Esophagus muscularis mucosa (tissue), 4 donors: Measurements from ENCODE around the gene ADCY10. TPM values are rescaled to one million over a fixed set of nuclear protein-coding genes. Genes with fewer than 3 reads are reported as not detected.
"Not testable (repeated sequence)": the region's sequence is repeated elsewhere in the genome, so short reads cannot be mapped to it uniquely, and the experiment has no call there.

Experiments
- DNase-seq: peaks from one replicate; pipeline ENCODE4 v3.0.0-alpha.2; 2017; ENCODE audit errors: extremely low spot score
- H3K27ac ChIP-seq, 4 donors: fragments of 200-600 bp; sonication (generic); replicated peaks in 1 of 4; 1 replicate in 3 of 4; 2 replicates in 1 of 4; pipeline ENCODE4 v1.5.1; 2016 to 2019; ENCODE audit warnings: mild to moderate bottlenecking in 1 of 4
- H3K27me3 ChIP-seq, 4 donors: fragments of 200-600 bp; sonication (generic); one replicate each; pipeline versions ENCODE4 v1.5.1 to v1.6.0; 2016 to 2019
- H3K36me3 ChIP-seq, 4 donors: fragments of 200-600 bp; sonication (generic); one replicate each; pipeline ENCODE4 v1.5.1; 2016 to 2019
- H3K4me1 ChIP-seq, 4 donors: fragments of 200-600 bp; sonication (generic); one replicate each; pipeline ENCODE4 v1.5.1; 2016 to 2019
- H3K4me3 ChIP-seq, 4 donors: fragments of 200-600 bp; sonication (generic); 1 replicate in 2 of 4; 2 replicates in 2 of 4; pipeline ENCODE4 v1.5.1; 2016 to 2019; ENCODE audit warnings: mild to moderate bottlenecking in 4 of 4, moderate library complexity in 1 of 4
- H3K9me3 ChIP-seq, 4 donors: fragments of 200-600 bp; sonication (generic); 1 replicate in 3 of 4; 2 replicates in 1 of 4; pipeline ENCODE4 v1.5.1; 2016 to 2019
- EP300 ChIP-seq: sonication (generic); formaldehyde crosslinking; IDR thresholded peaks from one replicate; pipeline ENCODE4 v1.6.1; 2017; ENCODE audit warnings: antibody characterized with exemption
- POLR2A ChIP-seq: fragments of 450-650 bp; IDR thresholded peaks from one replicate; pipeline ENCODE4 v1.6.1; 2017; ENCODE audit warnings: antibody characterized with exemption, moderate library complexity, mild to moderate bottlenecking, low read depth
- POLR2AphosphoS5 ChIP-seq, 2 donors: sonication (generic); formaldehyde crosslinking; IDR thresholded peaks; one replicate each; pipeline ENCODE4 v1.6.1; 2017; ENCODE audit warnings: antibody characterized with exemption in 2 of 2
- WGBS: methylation state at CpG from one replicate; pipeline ENCODE4 v1.1.5; 2018; 5-methylcytosine and 5-hydroxymethylcytosine counted together
- intact Hi-C: fragments of 100-400 bp; cut with DNase I; formaldehyde crosslinking; loops from one replicate; pipeline ENCODE4 v1.15.1; 2023
- total RNA-seq, 4 donors: library from RNA; depleted of rRNA; stranded (reverse); fragments of >200 nt; gene quantifications; one replicate each; pipeline versions ENCODE4 v1.1.0 to v1.2.1, GENCODE V29; 2016
- TF ChIP-seq, protein P1 (sequence below), 3 experiments: fragments of 200-600 bp in 2 of 3; fragments of 450-650 bp in 1 of 3; sonication (generic) in 2 of 3; IDR thresholded peaks; one replicate each; pipeline ENCODE4 v1.5.1; 2017 to 2019; ENCODE audit warnings: antibody characterized with exemption in 3 of 3, mild to moderate bottlenecking in 2 of 3, moderate library complexity in 1 of 3

The ADCY10 gene
- total RNA-seq, 4 donors from 2014 or later = under 0.01 to 0.29 (median 0.21) TPM

DNA sequence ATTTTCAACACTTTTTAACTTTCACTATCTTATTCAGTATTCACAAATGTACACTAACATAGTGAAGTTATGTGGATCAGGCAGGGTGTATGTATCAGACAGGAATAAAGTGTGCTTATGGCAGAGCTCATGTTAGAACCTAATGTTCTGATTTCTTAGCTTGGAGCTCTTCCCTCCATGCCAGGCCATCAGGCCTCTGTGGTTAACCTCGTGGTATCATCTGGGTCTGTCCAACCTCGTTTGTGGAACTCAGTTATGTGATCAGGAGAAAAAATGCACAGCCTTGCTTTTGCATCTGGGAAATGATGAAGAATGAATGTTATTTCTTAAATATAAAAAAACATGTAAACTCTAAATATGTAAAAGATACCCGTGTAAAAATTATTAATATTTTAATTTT, 105.2 kb downstream of the ADCY10 start:
- 58% methylated on average over 3 of the region's 3 CpGs for WGBS
- intact Hi-C loops = no loop called here
- Histone ChIP-seq H3K27me3 (no peaks in the 10 kb centered on the region), H3K36me3 (no peaks in the 10 kb centered on the region), H3K9me3 (peaks cover 0 to 6% (median 0%) of the 10 kb centered on the region in 4 donors), H3K4me3 (no peak overlapping the region), H3K27ac (no peak overlapping the region), H3K4me1 (peaks cover 0 to 5% (median 1%) of the 10 kb centered on the region in 4 donors)
- DNase-seq = no peak
- TF ChIP-seq POLR2A (no peak), POLR2AphosphoS5 (IDR thresholded peaks at IDR 0.05) (no peak), EP300 (no peak)
- TF ChIP-seq, protein P1, sequence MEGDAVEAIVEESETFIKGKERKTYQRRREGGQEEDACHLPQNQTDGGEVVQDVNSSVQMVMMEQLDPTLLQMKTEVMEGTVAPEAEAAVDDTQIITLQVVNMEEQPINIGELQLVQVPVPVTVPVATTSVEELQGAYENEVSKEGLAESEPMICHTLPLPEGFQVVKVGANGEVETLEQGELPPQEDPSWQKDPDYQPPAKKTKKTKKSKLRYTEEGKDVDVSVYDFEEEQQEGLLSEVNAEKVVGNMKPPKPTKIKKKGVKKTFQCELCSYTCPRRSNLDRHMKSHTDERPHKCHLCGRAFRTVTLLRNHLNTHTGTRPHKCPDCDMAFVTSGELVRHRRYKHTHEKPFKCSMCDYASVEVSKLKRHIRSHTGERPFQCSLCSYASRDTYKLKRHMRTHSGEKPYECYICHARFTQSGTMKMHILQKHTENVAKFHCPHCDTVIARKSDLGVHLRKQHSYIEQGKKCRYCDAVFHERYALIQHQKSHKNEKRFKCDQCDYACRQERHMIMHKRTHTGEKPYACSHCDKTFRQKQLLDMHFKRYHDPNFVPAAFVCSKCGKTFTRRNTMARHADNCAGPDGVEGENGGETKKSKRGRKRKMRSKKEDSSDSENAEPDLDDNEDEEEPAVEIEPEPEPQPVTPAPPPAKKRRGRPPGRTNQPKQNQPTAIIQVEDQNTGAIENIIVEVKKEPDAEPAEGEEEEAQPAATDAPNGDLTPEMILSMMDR (IDR thresholded peaks at IDR 0.05) = no peak

DNA sequence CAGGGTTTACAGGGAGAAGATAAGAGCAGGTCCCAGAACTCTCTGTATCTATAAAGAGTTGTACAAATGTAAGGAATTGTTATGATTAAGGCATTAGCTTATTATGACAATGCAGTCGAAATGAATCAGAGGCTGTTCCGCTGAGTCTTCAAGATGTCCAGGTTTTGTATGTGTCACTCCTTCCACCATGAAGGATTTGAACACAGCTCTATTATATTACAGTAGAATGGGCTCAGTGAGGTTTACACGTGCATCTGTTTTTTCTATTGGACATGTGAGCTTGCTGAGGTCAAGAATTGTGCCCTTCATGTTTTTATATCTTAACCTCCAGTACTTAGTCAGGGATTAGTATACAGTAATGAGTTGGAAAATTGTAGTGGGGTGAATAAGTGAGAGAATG, 105.8 kb downstream of the ADCY10 start:
- Histone ChIP-seq H3K9me3 (peaks cover 0 to 3% (median 0%) of the 10 kb centered on the region in 4 donors), H3K4me3 (no peak overlapping the region), H3K36me3 (no peaks in the 10 kb centered on the region), H3K4me1 (peaks cover 0 to 11% (median 6%) of the 10 kb centered on the region in 4 donors), H3K27me3 (no peaks in the 10 kb centered on the region), H3K27ac (no peak overlapping the region)
- no peak for TF ChIP-seq POLR2AphosphoS5 (IDR thresholded peaks at IDR 0.05)
- TF ChIP-seq, protein P1 (IDR thresholded peaks at IDR 0.05) = no peak
- TF ChIP-seq POLR2A = no peak
- TF ChIP-seq EP300 = no peak
- no peak for DNase-seq
- 84% methylated on average over 3 of the region's 3 CpGs for WGBS
- intact Hi-C loops = no loop called here

DNA sequence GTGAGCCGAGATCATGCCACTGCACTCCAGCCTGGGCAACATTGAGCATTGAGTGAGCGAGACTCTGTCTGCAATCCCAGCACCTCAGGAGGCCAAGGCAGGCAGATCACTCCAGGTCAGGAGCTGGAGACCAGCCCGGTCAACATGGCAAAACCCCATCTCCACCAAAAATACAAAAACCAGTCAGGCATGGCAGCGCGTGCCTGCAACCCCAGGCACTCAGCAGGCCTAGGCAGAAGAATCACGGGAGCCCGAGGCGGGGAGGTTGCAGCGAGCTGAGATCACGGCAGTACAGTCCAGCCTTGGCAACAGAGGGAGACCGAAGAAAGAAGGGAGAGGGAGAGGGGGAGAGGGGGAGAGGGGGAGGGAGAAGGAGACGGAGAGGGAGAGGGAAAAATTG, 107.3 kb downstream of the ADCY10 start:
- DNase-seq, H3K9me3 ChIP-seq, H3K36me3 ChIP-seq, H3K4me3 ChIP-seq, H3K27ac ChIP-seq, intact Hi-C loops, H3K27me3 ChIP-seq: not testable (repeated sequence)
- H3K4me1 ChIP-seq = peaks cover 0 to 13% (median 7%) of the 10 kb centered on the region in 4 donors
- 93% methylated on average over 12 of the region's 12 CpGs for WGBS

DNA sequence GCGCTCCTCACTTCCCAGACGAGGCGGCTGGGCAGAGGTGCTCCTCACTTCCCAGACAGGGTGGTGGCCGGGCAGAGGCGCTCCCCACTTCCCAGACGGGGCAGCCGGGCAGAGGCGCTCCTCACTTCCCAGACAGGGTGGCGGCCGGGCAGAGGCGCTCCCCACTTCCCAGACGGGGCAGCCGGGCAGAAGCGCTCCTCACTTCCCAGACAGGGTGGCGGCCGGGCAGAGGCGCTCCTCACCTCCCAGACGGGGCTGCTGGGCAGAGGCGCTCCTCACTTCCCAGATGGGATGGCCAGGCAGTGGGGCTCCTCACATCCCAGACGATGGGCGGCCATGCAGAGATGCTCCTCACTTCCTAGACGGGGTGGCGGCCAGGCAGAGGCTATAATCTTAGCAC, 107.7 kb downstream of the ADCY10 start:
- H3K4me3 ChIP-seq, H3K36me3 ChIP-seq, intact Hi-C loops, H3K27ac ChIP-seq, DNase-seq, H3K27me3 ChIP-seq, H3K9me3 ChIP-seq: not testable (repeated sequence)
- peaks cover 0 to 13% (median 7%) of the 10 kb centered on the region in 4 donors for H3K4me1 ChIP-seq
- 95% methylated on average over 23 of the region's 23 CpGs for WGBS

DNA sequence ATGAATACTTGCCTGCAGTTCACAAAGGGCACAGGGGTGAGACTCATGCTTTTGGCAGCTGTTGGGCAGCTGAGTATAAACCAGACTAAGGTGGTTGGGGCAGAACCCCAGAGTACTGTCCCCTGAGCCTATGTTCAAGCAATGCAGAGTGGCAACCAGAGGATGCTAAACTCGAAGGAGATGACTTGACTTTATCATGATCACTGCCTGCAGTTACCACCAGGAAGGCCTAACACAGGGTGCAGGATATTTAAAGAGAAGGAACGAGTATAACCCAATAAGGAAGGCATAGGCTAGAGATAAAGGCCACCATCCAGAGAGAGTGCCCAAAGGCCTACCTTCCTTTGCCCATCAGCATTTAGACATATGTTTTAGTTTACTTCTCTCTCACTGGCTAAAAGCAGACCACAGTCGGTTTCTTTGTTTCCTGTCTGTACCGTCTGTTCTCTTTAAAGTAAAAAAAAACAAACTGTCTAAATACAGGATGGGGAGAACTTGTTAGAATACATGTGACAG, 108.8 kb downstream of the ADCY10 start:
- TF ChIP-seq POLR2AphosphoS5 (IDR thresholded peaks at IDR 0.05) (no peak), POLR2A (no peak), EP300 (no peak)
- TF ChIP-seq, protein P1 (IDR thresholded peaks at IDR 0.05) = no peak
- peak; percentile 79 for DNase-seq
- Histone ChIP-seq H3K27ac (no peak overlapping the region), H3K4me3 (no peak overlapping the region), H3K27me3 (no peaks in the 10 kb centered on the region), H3K36me3 (no peaks in the 10 kb centered on the region), H3K9me3 (no peaks in the 10 kb centered on the region), H3K4me1 (peaks cover 0 to 13% (median 7%) of the 10 kb centered on the region in 4 donors)
- intact Hi-C loops = no loop called here
- 80% methylated on average over 4 of the region's 4 CpGs for WGBS
